Activated CD4-positive, alpha-beta T cell treated with anti-CD3 and anti-CD28 coated beads for 36 hours (primary cell): ENCODE measurements around the gene MAP3K3. TPM values are rescaled to one million over a fixed set of nuclear protein-coding genes. Genes with fewer than 3 reads are reported as not detected.

Experiments
- ATAC-seq: fragments of 200-7000 bp; cut with Tn5 transposase; one replicate; pipeline ENCODE4 v1.10.0; 2021; ENCODE audit warnings: mild to moderate bottlenecking, moderate library complexity
- CTCF ChIA-PET: fragments of 350-600 bp; sonication (Branson Sonifier 250); formaldehyde crosslinking; loops from one replicate; lab custom pipeline; 2021; ENCODE audit warnings: antibody characterized with exemption; lab: Charles Lee
- POLR2A ChIA-PET: fragments of 350-600 bp; sonication (Branson Sonifier 250); formaldehyde crosslinking; loops from one replicate; lab custom pipeline; 2021; ENCODE audit warnings: antibody characterized with exemption, inconsistent platforms; lab: Charles Lee
- DNase-seq: peaks from one replicate; pipeline ENCODE4 v3.0.0-alpha.2; 2020
- H3K27ac Mint-ChIP-seq: one replicate; pipeline ENCODE4 v1.8.0; 2021; ENCODE audit warnings: mixed read lengths
- H3K27me3 Mint-ChIP-seq: one replicate; pipeline ENCODE4 v1.8.0; 2021; ENCODE audit warnings: mixed read lengths
- H3K36me3 Mint-ChIP-seq: one replicate; pipeline ENCODE4 v1.8.0; 2021; ENCODE audit warnings: low read depth, mixed read lengths
- H3K4me1 Mint-ChIP-seq: one replicate; pipeline ENCODE4 v1.8.0; 2021; ENCODE audit warnings: mixed read lengths
- H3K4me3 Mint-ChIP-seq: one replicate; pipeline ENCODE4 v1.8.0; 2021; ENCODE audit warnings: mild to moderate bottlenecking, moderate library complexity, mixed read lengths
- H3K9me3 Mint-ChIP-seq: one replicate; pipeline ENCODE4 v1.8.0; 2021; ENCODE audit warnings: low read depth, mixed read lengths
- intact Hi-C, 2 experiments: fragments of 100-400 bp; cut with DNase I in 1 of 2; cut with micrococcal nuclease in 1 of 2; formaldehyde crosslinking; loops; one replicate each; pipeline versions ENCODE4 v1.14.2 to v1.15.1; 2022 to 2024; cut with DNase I, micrococcal nuclease
- total RNA-seq, 2 experiments: library from RNA; stranded (reverse); gene quantifications; one replicate each; pipeline ENCODE4 v1.2.3, GENCODE V29; 2021

Gene MAP3K3
- total RNA-seq, 2 experiments from 2014 or later: 22.4 to 22.9 TPM

DNA sequence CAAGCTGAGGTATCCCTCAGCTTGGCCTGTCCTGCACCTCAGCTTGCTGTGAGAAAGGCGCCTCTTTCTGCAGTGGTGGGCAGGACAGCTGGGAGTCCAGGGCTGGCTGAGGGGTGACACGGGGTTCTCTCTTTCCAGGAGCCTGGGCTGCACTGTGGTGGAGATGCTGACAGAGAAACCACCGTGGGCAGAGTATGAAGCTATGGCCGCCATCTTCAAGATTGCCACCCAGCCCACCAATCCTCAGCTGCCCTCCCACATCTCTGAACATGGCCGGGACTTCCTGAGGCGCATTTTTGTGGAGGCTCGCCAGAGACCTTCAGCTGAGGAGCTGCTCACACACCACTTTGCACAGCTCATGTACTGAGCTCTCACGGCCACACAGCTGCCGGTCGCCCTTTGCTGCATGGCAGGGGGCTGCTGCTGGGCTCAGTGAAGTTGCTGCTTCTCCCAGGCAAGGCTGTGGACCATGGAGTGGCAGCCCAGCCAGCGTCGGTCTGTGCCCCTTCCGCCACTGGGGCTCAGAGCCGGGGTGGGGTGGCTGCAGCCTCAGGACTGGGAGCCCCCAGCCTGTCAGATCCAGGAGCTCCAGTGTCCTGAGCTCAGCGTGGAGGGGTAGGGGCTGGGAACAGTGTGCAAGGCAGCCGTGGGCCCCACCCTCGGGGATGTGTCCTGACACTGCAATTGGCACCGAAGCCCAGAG lies 71.3 kb downstream of the MAP3K3 start:
- DNase-seq: no peak
- intact Hi-C loops: loop anchor here in 1 of 2 experiments (10.0 kb wide), 1 partner anchor 269 kb away; no protein-coding TSS in a partner anchor
- ChIA-PET POLR2A (interaction anchor here (0.5 to 2.2 kb wide), 2 partner anchors 80 to 85 kb away, joined by 3 to 8 read pairs; partner anchors contain the start of genes CCDC47 and DDX42), CTCF (no interaction called here)
- H3K4me1 Mint-ChIP-seq: peaks cover 49% of the 10 kb centered on the region
- H3K27me3 Mint-ChIP-seq: no peaks in the 10 kb centered on the region
- ATAC-seq: no peak
- H3K27ac Mint-ChIP-seq: peak overlapping the region; percentile 60
- H3K4me3 Mint-ChIP-seq: no peak overlapping the region
- no peaks in the 10 kb centered on the region for H3K9me3 Mint-ChIP-seq
- H3K36me3 Mint-ChIP-seq: peaks cover 31% of the 10 kb centered on the region

- Mint-ChIP-seq H3K4me3 (no peak overlapping the region), H3K27ac (peak overlapping the region; percentile 61), H3K4me1 (peaks cover 49% of the 10 kb centered on the region), H3K27me3 (no peaks in the 10 kb centered on the region), H3K9me3 (no peaks in the 10 kb centered on the region), H3K36me3 (peaks cover 29% of the 10 kb centered on the region)
- intact Hi-C loops: loop anchor here in 1 of 2 experiments (10.0 kb wide), 1 partner anchor 270 kb away; no protein-coding TSS in a partner anchor
- ChIA-PET POLR2A (interaction anchor here (0.5 to 2.2 kb wide), 5 partner anchors 58 to 145 kb away, joined by 3 to 8 read pairs (median 4); partner anchors contain the start of genes CCDC47 and DDX42), CTCF (interaction anchor here (1.1 to 1.2 kb wide), 3 partner anchors 9 to 124 kb away, joined by 3 to 4 read pairs (median 3); no protein-coding TSS in a partner anchor)
- DNase-seq (no peak), ATAC-seq (no peak)
These were observed 72.2 kb downstream of the MAP3K3 start for GRCh38 chr17:63694229-63694949.

GRCh38 chr17:63694950-63695773 lies 72.9 kb downstream of the MAP3K3 start:
- peaks cover 29% of the 10 kb centered on the region for H3K36me3 Mint-ChIP-seq
- POLR2A ChIA-PET: interaction anchor here (0.6 to 2.2 kb wide), 4 partner anchors 59 to 146 kb away, joined by 4 to 8 read pairs (median 4); partner anchors contain the start of genes CCDC47 and DDX42
- peak overlapping the region; percentile 25 for H3K4me3 Mint-ChIP-seq

GRCh38 chr17:63695889-63696288 lies 73.7 kb downstream of the MAP3K3 start:
- ChIA-PET POLR2A (interaction anchor here (2.2 kb wide), 1 partner anchor 78 kb away, joined by 8 read pairs; the partner anchor contains the start of genes CCDC47 and DDX42), CTCF (interaction anchor here (0.6 to 3.4 kb wide), 7 partner anchors 14 to 220 kb away, joined by 3 to 23 read pairs (median 4); partner anchors contain the start of gene MAP3K3)
- H3K4me3 Mint-ChIP-seq: no peak overlapping the region
- intact Hi-C loops: loop anchor here (2.0 to 10.0 kb wide), 4 partner anchors 15 to 271 kb away; partner anchors contain the start of gene SMARCD2 (in 1 of the 2)
- ATAC-seq (no peak), DNase-seq (no peak)
- peak overlapping the region; percentile 88 for H3K27ac Mint-ChIP-seq
- H3K9me3 Mint-ChIP-seq: no peaks in the 10 kb centered on the region
- H3K4me1 Mint-ChIP-seq: peaks cover 49% of the 10 kb centered on the region
- H3K36me3 Mint-ChIP-seq: peaks cover 24% of the 10 kb centered on the region
- no peaks in the 10 kb centered on the region for H3K27me3 Mint-ChIP-seq

More at GRCh38 chr17:63694950-63695773, 72.9 kb downstream of the MAP3K3 start:
- intact Hi-C loops: loop anchor here (5.0 to 10.0 kb wide), 3 partner anchors 147 to 270 kb away; partner anchors contain the start of gene SMARCD2 (in 1 of the 2)
- DNase-seq (no peak), ATAC-seq (no peak)
- peaks cover 49% of the 10 kb centered on the region for H3K4me1 Mint-ChIP-seq
- peak overlapping the region; percentile 61 for H3K27ac Mint-ChIP-seq
- no peaks in the 10 kb centered on the region for H3K27me3 Mint-ChIP-seq
- CTCF ChIA-PET: interaction anchor here (0.6 to 3.4 kb wide), 8 partner anchors 10 to 609 kb away, joined by 3 to 23 read pairs (median 3); partner anchors contain the start of gene MAP3K3
- H3K9me3 Mint-ChIP-seq: no peaks in the 10 kb centered on the region

- no peaks in the 10 kb centered on the region for H3K9me3 Mint-ChIP-seq
- DNase-seq (peak; percentile 57), ATAC-seq (no peak)
- H3K4me3 Mint-ChIP-seq: peak overlapping the region; percentile 79
- CTCF ChIA-PET: interaction anchor here (0.8 to 3.4 kb wide), 10 partner anchors 14 to 271 kb away, joined by 3 to 23 read pairs (median 4); partner anchors contain the start of gene MAP3K3
- H3K4me1 Mint-ChIP-seq: peaks cover 53% of the 10 kb centered on the region
- H3K36me3 Mint-ChIP-seq: peaks cover 25% of the 10 kb centered on the region
- H3K27me3 Mint-ChIP-seq: no peaks in the 10 kb centered on the region
- H3K27ac Mint-ChIP-seq: peak overlapping the region; percentile 88
- intact Hi-C loops: loop anchor here (2.0 to 10.0 kb wide), 4 partner anchors 14 to 272 kb away; partner anchors contain the start of gene SMARCD2 (in 1 of the 2)
- POLR2A ChIA-PET: interaction anchor here (0.6 to 1.4 kb wide), 3 partner anchors 75 to 170 kb away, joined by 3 to 5 read pairs (median 4); partner anchors contain the start of genes CCDC47, DDX42 and MAP3K3
These were observed 74.3 kb downstream of the MAP3K3 start for GRCh38 chr17:63696381-63696961.

GRCh38 chr17:63697341-63698286 lies 75.4 kb downstream of the MAP3K3 start:
- Mint-ChIP-seq H3K36me3 (peaks cover 35% of the 10 kb centered on the region), H3K27me3 (no peaks in the 10 kb centered on the region), H3K27ac (peak overlapping the region; percentile 88), H3K4me3 (peak overlapping the region; percentile 79), H3K4me1 (peaks cover 64% of the 10 kb centered on the region), H3K9me3 (no peaks in the 10 kb centered on the region)
- DNase-seq: peak; percentile 90
- ChIA-PET CTCF (interaction anchor here (0.6 to 3.4 kb wide), 20 partner anchors 10 to 272 kb away, joined by 3 to 23 read pairs (median 4); partner anchors contain the start of genes MAP3K3 and PSMC5), POLR2A (interaction anchor here (0.6 to 1.5 kb wide), 5 partner anchors 45 to 106 kb away, joined by 3 to 6 read pairs (median 5); partner anchors contain the start of genes CCDC47, DDX42 and MAP3K3)
- intact Hi-C loops: loop anchor here (1.0 to 10.0 kb wide), 8 partner anchors 13 to 273 kb away; partner anchors contain the start of genes CCDC47 (in 1 of the 2), CYB561 (in 1 of the 2), MAP3K3 (in 1 of the 2) and SMARCD2 (in 1 of the 2)
- ATAC-seq: peak; percentile 42

GRCh38 chr17:63698381-63698885 lies 76.2 kb downstream of the MAP3K3 start:
- DNase-seq: peak; percentile 73
- POLR2A ChIA-PET: interaction anchor here (0.6 to 1.5 kb wide), 6 partner anchors 12 to 160 kb away, joined by 3 to 8 read pairs (median 5); partner anchors contain the start of genes CCDC47, DDX42 and MAP3K3
- intact Hi-C loops: loop anchor here (1.0 to 10.0 kb wide), 5 partner anchors 43 to 274 kb away; partner anchors contain the start of genes CYB561 (in 1 of the 2), SMARCD2 (in 1 of the 2) and STRADA (in 1 of the 2)
- CTCF ChIA-PET: interaction anchor here (0.6 to 3.4 kb wide), 15 partner anchors 9 to 273 kb away, joined by 3 to 23 read pairs (median 4); partner anchors contain the start of genes CCDC47, MAP3K3 and PSMC5
- Mint-ChIP-seq H3K4me1 (peaks cover 68% of the 10 kb centered on the region), H3K9me3 (no peaks in the 10 kb centered on the region), H3K27me3 (no peaks in the 10 kb centered on the region), H3K27ac (peak overlapping the region; percentile 88), H3K36me3 (peaks cover 43% of the 10 kb centered on the region), H3K4me3 (peak overlapping the region; percentile 79)
- no peak for ATAC-seq

DNA sequence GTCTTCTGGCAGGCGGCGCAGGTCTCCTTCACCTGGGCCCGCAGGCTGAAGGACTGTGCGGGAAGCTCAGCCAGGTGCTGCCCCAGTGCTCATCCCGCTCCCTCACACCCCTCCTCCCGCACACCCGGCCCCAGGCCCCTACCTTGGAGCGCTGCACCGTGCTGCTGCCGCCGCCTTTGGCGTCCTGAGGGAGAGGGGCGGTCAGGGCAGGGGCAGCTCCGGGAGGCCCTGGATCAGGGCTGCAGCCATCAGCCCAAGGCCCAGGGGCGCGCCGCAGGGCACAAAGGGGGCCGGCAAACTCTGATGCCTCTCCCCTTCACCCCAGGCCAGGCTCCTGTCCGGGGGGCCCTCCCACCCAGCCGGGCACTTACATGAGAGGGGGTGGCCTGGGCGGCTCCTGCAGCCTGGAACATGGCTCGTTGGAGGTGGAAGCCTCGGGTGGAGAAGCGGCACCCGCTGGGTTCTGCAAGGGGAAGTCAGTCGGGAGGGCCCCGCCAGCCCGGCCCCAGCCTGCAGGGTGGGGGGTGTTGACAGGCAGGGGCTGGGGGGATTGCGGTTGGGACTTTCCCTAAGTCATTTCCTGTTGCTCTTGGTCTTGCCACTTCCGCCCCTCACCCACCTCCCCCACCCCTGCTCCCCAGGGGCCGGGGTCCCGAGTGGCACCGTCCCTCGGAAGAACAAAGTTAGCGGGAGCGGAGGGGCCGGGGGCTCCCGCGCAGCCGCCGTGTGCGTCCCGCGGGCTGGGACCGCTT lies 76.8 kb downstream of the MAP3K3 start:
- H3K9me3 Mint-ChIP-seq: no peaks in the 10 kb centered on the region
- peaks cover 46% of the 10 kb centered on the region for H3K36me3 Mint-ChIP-seq
- peak overlapping the region; percentile 86 for H3K27ac Mint-ChIP-seq
- DNase-seq (peak; percentile 88), ATAC-seq (peak; percentile 8)
- ChIA-PET CTCF (interaction anchor here (0.6 to 3.4 kb wide), 12 partner anchors 8 to 274 kb away, joined by 3 to 23 read pairs (median 4); partner anchors contain the start of genes CCDC47, MAP3K3 and PSMC5), POLR2A (interaction anchor here (0.6 to 1.5 kb wide), 5 partner anchors 11 to 159 kb away, joined by 3 to 8 read pairs (median 6); partner anchors contain the start of genes CCDC47, DDX42 and MAP3K3)
- intact Hi-C loops: loop anchor here (1.0 to 10.0 kb wide), 7 partner anchors 42 to 274 kb away; partner anchors contain the start of genes CYB561 (in 1 of the 2), DCAF7 (in 1 of the 2), SMARCD2 (in 1 of the 2) and STRADA (in 1 of the 2)
- no peaks in the 10 kb centered on the region for H3K27me3 Mint-ChIP-seq
- H3K4me1 Mint-ChIP-seq: peaks cover 70% of the 10 kb centered on the region
- peak overlapping the region; percentile 79 for H3K4me3 Mint-ChIP-seq
